AG04450 (cell line): Measurements from ENCODE around the gene CTU1. TPM values are rescaled to one million over a fixed set of nuclear protein-coding genes. Genes with fewer than 3 reads are reported as not detected.

Source experiments
- CTCF ChIA-PET: fragments of 300-600, 350-600 bp; formaldehyde crosslinking; extraction: SDS; loops from one replicate; lab custom pipeline; 2022; ENCODE audit warnings: antibody characterized with exemption, inconsistent platforms; lab: Charles Lee
- POLR2A ChIA-PET: fragments of 350-600 bp; formaldehyde crosslinking; extraction: SDS; loops from one replicate; lab custom pipeline; 2021; ENCODE audit warnings: antibody characterized with exemption, inconsistent platforms; lab: Yijun Ruan, JAX
- DNase-seq: peaks from one replicate; pipeline ENCODE4 v3.0.0-alpha.2; 2011; ENCODE audit warnings: low read depth, low spot score
- H3K27ac ChIP-seq: one replicate; pipeline ENCODE4 v1.5.1; 2012; ENCODE audit warnings: low read depth, low read length, control low read depth
- H3K27me3 ChIP-seq: one replicate; pipeline ENCODE4 v1.6.0; 2012; ENCODE audit warnings: low read length; ENCODE audit not compliant: control insufficient read depth, insufficient read depth
- H3K4me3 ChIP-seq: 2 replicates; pipeline ENCODE4 v1.5.1; 2011; ENCODE audit warnings: mild to moderate bottlenecking, low read depth, low read length, control low read depth
- H3K9me3 ChIP-seq: 2 replicates; pipeline ENCODE4 v1.5.1; 2012; ENCODE audit warnings: low read length; ENCODE audit not compliant: control insufficient read depth, insufficient read depth
- polyA plus RNA-seq: library from polyadenylated mRNA; depleted of rRNA; stranded (reverse); fragments of >200 nt; gene quantifications from 2 replicates; pipeline ENCODE4 v1.2.3, GENCODE V29; 2011
- TF ChIP-seq, protein P1 (sequence below): IDR thresholded peaks from 2 replicates; pipeline ENCODE4 v1.5.1; 2011; ENCODE audit warnings: low read depth, low read length, control low read depth, inconsistent platforms

The CTU1 gene
- polyA plus RNA-seq, 1 experiment, result 1.7 TPM

DNA sequence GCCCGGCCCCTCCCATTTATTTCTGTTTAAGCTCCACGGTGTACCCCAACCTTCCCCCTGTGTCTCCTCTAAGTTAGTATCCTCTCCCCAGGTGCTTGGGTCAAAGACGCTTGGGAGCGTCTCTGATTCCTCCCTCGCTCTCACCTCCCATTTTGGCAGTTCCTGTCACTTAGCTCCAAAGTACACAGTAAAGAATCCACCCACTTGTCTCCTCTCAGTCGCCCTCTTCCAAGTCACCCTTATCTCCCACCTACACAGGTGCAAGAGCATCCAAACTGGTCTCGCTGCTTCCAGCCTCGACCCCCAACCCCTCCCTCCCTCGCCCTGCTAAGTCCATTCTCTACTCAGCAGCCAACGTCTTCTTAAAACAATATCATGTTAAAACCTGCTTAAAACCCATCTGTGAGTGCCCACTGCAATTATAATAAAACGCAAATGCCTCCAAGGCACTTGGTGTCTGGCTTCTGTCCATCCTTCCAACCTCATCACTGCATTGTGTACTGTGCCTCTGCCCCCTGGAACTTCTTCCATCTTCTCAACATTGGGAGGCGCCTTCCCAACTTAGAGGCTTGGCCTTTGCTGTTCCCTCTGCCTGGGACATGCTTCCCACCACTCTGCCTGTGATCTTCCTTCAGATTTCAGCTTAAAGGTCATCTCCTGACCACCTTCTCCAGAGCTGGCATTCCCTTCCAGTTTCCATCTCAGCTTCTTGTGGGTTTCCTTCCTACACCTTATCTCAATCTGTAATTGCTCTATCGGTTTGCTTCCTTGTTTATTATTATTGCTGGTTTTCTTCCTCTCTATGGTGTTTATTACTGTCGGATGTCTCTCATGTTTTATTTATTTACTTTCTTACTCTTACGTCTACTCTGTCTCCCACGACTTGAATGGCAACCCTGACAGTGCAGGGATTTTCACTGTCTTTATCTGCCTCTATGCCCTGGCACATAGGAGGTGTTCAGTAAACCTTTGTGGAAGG, 16.0 kb downstream of the CTU1 start:
- ChIA-PET POLR2A (no interaction called here), CTCF (interaction anchor here (0.6 to 2.3 kb wide), 2 partner anchors 71 to 1934 kb away, joined by 7 to 10 read pairs; no protein-coding TSS in a partner anchor)
- Histone ChIP-seq H3K27ac (no peak overlapping the region), H3K27me3 (no peaks in the 10 kb centered on the region), H3K9me3 (no peaks in the 10 kb centered on the region), H3K4me3 (no peak overlapping the region)
- TF ChIP-seq, protein P1, sequence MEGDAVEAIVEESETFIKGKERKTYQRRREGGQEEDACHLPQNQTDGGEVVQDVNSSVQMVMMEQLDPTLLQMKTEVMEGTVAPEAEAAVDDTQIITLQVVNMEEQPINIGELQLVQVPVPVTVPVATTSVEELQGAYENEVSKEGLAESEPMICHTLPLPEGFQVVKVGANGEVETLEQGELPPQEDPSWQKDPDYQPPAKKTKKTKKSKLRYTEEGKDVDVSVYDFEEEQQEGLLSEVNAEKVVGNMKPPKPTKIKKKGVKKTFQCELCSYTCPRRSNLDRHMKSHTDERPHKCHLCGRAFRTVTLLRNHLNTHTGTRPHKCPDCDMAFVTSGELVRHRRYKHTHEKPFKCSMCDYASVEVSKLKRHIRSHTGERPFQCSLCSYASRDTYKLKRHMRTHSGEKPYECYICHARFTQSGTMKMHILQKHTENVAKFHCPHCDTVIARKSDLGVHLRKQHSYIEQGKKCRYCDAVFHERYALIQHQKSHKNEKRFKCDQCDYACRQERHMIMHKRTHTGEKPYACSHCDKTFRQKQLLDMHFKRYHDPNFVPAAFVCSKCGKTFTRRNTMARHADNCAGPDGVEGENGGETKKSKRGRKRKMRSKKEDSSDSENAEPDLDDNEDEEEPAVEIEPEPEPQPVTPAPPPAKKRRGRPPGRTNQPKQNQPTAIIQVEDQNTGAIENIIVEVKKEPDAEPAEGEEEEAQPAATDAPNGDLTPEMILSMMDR, result no peak
- no peak for DNase-seq

DNA sequence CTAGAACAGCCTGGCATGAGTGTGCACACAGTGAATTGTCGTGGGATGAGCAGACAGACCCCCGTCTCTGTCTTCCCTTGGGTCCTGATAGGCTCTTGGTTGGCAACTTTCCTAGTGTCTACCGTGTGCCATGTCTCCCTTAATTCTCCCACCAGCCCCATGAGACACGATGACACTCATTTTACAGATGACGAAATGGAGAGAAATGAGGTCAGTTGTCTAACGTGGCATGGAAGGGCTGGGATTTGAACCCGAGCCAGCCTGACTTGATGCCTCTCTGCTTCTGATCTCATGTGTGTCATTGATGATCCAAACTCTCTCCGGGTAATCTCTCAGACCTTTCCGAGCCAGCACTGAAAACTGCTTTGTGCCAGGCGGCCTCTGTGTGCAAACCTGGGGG, 17.1 kb downstream of the CTU1 start:
- Histone ChIP-seq H3K4me3 (no peak overlapping the region), H3K27me3 (no peaks in the 10 kb centered on the region), H3K9me3 (no peaks in the 10 kb centered on the region), H3K27ac (no peak overlapping the region)
- ChIA-PET POLR2A (no interaction called here), CTCF (no interaction called here)
- no peak for DNase-seq
- TF ChIP-seq, protein P1, result no peak

DNA sequence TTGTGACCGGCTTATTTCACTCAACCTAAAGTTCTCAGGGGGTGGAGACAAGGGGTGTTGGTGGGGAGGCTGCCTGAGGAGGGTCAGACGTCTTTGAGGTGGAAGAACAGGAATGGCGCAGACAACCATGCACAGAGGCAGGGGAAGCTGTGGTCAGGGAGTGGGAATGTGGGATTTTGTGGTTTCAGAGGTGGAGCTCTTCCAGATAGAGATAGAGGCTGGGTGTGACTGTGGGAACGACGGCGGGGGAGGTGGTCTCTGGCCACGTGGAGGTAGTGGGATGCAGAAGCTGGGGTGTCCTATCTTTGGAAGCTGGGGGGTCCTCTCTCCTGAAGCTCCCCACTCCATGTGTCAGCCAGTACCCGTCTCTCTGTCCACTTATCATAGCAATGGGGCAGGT, 17.7 kb downstream of the CTU1 start:
- ChIA-PET CTCF (interaction anchor here (0.9 kb wide), 1 partner anchor 70 kb away, joined by 4 read pairs; no protein-coding TSS in a partner anchor), POLR2A (no interaction called here)
- Histone ChIP-seq H3K27me3 (no peaks in the 10 kb centered on the region), H3K4me3 (no peak overlapping the region), H3K9me3 (no peaks in the 10 kb centered on the region), H3K27ac (no peak overlapping the region)
- TF ChIP-seq, protein P1, result no peak
- no peak for DNase-seq

DNA sequence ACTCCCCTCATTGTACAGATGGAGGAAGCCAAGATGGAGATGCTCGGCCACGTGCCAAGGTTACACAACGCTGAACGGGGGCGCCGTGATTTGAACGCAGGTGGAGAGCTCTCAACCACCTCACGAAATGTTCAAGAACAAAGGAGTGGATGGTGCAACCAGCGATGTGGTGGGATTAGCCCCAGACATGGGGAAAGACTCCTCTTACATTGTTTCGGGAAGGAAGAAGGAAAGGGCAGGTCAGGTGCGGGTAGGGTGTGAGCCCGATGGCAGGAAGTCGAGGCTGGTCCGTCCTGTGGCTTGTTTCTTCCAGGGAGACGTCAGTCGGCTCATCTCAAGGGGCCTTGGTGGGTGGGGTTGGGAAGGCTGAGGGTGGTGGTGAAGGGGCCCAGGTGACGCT, 18.4 kb downstream of the CTU1 start:
- no peak for DNase-seq
- H3K9me3 ChIP-seq, result no peaks in the 10 kb centered on the region
- H3K27me3 ChIP-seq, result no peaks in the 10 kb centered on the region
- TF ChIP-seq, protein P1, result no peak
- no peak overlapping the region for H3K4me3 ChIP-seq
- no peak overlapping the region for H3K27ac ChIP-seq
- ChIA-PET POLR2A (no interaction called here), CTCF (no interaction called here)
